GM23338 (cell line): ENCODE data around the gene CRYGB.

Experiments
- CREB1 ChIP-seq: fragments of 250-450 bp; sonication (Bioruptor Pico); IDR thresholded peaks from 2 replicates; pipeline ENCODE4 v1.5.0; 2020; ENCODE audit warnings: low read depth, mild to moderate bottlenecking, moderate library complexity
- ETS1 ChIP-seq: IDR thresholded peaks from 2 replicates; pipeline ENCODE4 v1.6.1; 2016; ENCODE audit warnings: antibody characterized with exemption
- EZH2 ChIP-seq: fragments of 200-600 bp; sonication (generic); IDR thresholded peaks from one replicate; pipeline ENCODE4 v1.8.0; 2017; ENCODE audit warnings: antibody characterized with exemption, mild to moderate bottlenecking, low read depth; ENCODE audit not compliant: unreplicated experiment
- EZH2phosphoT487 ChIP-seq: fragments of 200-600 bp; sonication (generic); IDR thresholded peaks from one replicate; pipeline ENCODE4 v1.8.1; 2018; ENCODE audit warnings: antibody characterized with exemption; ENCODE audit not compliant: unreplicated experiment
- JUNB ChIP-seq: IDR thresholded peaks from one replicate; pipeline ENCODE4 v1.6.1; 2016; ENCODE audit warnings: antibody characterized with exemption; ENCODE audit not compliant: unreplicated experiment
- NANOG ChIP-seq: IDR thresholded peaks from 2 replicates; pipeline ENCODE4 v1.6.1; 2016; ENCODE audit warnings: antibody characterized with exemption, borderline replicate concordance
- POLR2AphosphoS5 ChIP-seq: IDR thresholded peaks from 2 replicates; pipeline ENCODE4 v1.6.1; 2016; ENCODE audit warnings: antibody characterized with exemption, low read depth
- REST ChIP-seq: IDR thresholded peaks from one replicate; pipeline ENCODE4 v1.6.1; 2018; ENCODE audit warnings: antibody characterized with exemption; ENCODE audit not compliant: unreplicated experiment
- STAT1 ChIP-seq: IDR thresholded peaks from one replicate; pipeline ENCODE4 v1.6.1; 2016; ENCODE audit warnings: antibody characterized with exemption; ENCODE audit not compliant: unreplicated experiment
- ZNF114 ChIP-seq: fragments of 250-450 bp; sonication (Bioruptor Pico); IDR thresholded peaks from 2 replicates; pipeline ENCODE4 v1.5.0; 2020; ENCODE audit warnings: mild to moderate bottlenecking, moderate library complexity
- ZNF331 ChIP-seq: fragments of 250-450 bp; sonication (Bioruptor Pico); IDR thresholded peaks from 2 replicates; pipeline ENCODE4 v1.5.0; 2020; ENCODE audit warnings: low read depth, mild to moderate bottlenecking, moderate library complexity
- ZNF462 ChIP-seq: fragments of 250-450 bp; sonication (Bioruptor Pico); IDR thresholded peaks from 2 replicates; pipeline ENCODE4 v1.5.0; 2020; ENCODE audit warnings: mild to moderate bottlenecking, moderate library complexity
- TF ChIP-seq, protein P1 (sequence below), 2 experiments: fragments of 200-600 bp in 1 of 2; sonication (generic) in 1 of 2; conservative IDR thresholded peaks; 2 replicates each; pipeline versions ENCODE4 v1.5.1 to v1.6.1; 2016 to 2017; ENCODE audit warnings: antibody characterized with exemption in 2 of 2, low read depth in 2 of 2, mild to moderate bottlenecking in 2 of 2, moderate library complexity in 1 of 2

GRCh38 chr2:208147008-208147407, 1.1 kb upstream of the CRYGB start:
- TF ChIP-seq, protein P1, sequence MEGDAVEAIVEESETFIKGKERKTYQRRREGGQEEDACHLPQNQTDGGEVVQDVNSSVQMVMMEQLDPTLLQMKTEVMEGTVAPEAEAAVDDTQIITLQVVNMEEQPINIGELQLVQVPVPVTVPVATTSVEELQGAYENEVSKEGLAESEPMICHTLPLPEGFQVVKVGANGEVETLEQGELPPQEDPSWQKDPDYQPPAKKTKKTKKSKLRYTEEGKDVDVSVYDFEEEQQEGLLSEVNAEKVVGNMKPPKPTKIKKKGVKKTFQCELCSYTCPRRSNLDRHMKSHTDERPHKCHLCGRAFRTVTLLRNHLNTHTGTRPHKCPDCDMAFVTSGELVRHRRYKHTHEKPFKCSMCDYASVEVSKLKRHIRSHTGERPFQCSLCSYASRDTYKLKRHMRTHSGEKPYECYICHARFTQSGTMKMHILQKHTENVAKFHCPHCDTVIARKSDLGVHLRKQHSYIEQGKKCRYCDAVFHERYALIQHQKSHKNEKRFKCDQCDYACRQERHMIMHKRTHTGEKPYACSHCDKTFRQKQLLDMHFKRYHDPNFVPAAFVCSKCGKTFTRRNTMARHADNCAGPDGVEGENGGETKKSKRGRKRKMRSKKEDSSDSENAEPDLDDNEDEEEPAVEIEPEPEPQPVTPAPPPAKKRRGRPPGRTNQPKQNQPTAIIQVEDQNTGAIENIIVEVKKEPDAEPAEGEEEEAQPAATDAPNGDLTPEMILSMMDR (conservative IDR thresholded peaks at IDR 0.05; ENCODE audit: low read depth in 2 of 2), result no peak
- TF ChIP-seq JUNB (no peak), EZH2 (no peak), ZNF114 (CRISPR knock-in tag) (no peak), POLR2AphosphoS5 (no peak), REST (no peak), EZH2phosphoT487 (no peak), ZNF462 (CRISPR knock-in tag) (no peak), ETS1 (no peak), STAT1 (no peak), NANOG (no peak), CREB1 (CRISPR knock-in tag) (no peak), ZNF331 (CRISPR knock-in tag) (no peak)
